Loucy (cell line): ENCODE results near the gene SNUPN.

Experiments
- H2AFZ ChIP-seq: fragments of 200-600 bp; sonication (generic); 2 replicates; pipeline ENCODE4 v1.6.0; 2016; ENCODE audit warnings: antibody characterized with exemption, mild to moderate bottlenecking, low read length, moderate library complexity
- H3F3A ChIP-seq: fragments of 200-600 bp; 2 replicates; pipeline ENCODE4 v1.6.0; 2016; ENCODE audit warnings: antibody characterized with exemption, low read depth, mild to moderate bottlenecking
- H3K27me3 ChIP-seq: fragments of 200-600 bp; sonication (generic); 2 replicates; pipeline ENCODE4 v1.6.1; 2014; ENCODE audit warnings: low read length, mild to moderate bottlenecking; ENCODE audit not compliant: insufficient read depth, poor library complexity, severe bottlenecking
- H3K36me3 ChIP-seq: fragments of 200-600 bp; sonication (generic); 2 replicates; pipeline ENCODE4 v1.6.1; 2016; ENCODE audit warnings: low read length; ENCODE audit not compliant: insufficient read depth
- H3K4me1 ChIP-seq: fragments of 200-600 bp; sonication (generic); 2 replicates; pipeline ENCODE4 v1.5.1; 2014; ENCODE audit warnings: low read length, mild to moderate bottlenecking; ENCODE audit not compliant: insufficient read depth, poor library complexity, severe bottlenecking
- H3K4me2 ChIP-seq: fragments of 200-600 bp; sonication (generic); 2 replicates; pipeline ENCODE4 v1.6.0; 2014; ENCODE audit warnings: antibody characterized with exemption, low read length, low read depth, mild to moderate bottlenecking; ENCODE audit not compliant: poor library complexity, severe bottlenecking
- H3K4me3 ChIP-seq: fragments of 200-600 bp; sonication (generic); 2 replicates; pipeline ENCODE4 v1.5.1; 2014; ENCODE audit warnings: low read length, mild to moderate bottlenecking, mixed read lengths; ENCODE audit not compliant: poor library complexity, severe bottlenecking
- H3K79me2 ChIP-seq: fragments of 200-600 bp; sonication (generic); 2 replicates; pipeline ENCODE4 v1.6.1; 2014; ENCODE audit warnings: low read length; ENCODE audit not compliant: insufficient read depth
- H3K9ac ChIP-seq: fragments of 200-600 bp; sonication (generic); 2 replicates; pipeline ENCODE4 v1.6.0; 2014; ENCODE audit warnings: mild to moderate bottlenecking, low read depth, low read length, moderate library complexity; ENCODE audit not compliant: poor library complexity, severe bottlenecking
- H3K9me2 ChIP-seq: fragments of 200-600 bp; sonication (generic); replicated peaks from 2 replicates; pipeline ENCODE4 v1.6.1; 2016; ENCODE audit warnings: low read depth, low read length, mixed read lengths
- H3K9me3 ChIP-seq: fragments of 200-600 bp; sonication (generic); 2 replicates; pipeline ENCODE4 v1.6.1; 2014; ENCODE audit warnings: mild to moderate bottlenecking, antibody characterized with exemption, low read length, low read depth; ENCODE audit not compliant: insufficient read depth
- H4K20me1 ChIP-seq: fragments of 200-600 bp; sonication (generic); 2 replicates; pipeline ENCODE4 v1.6.0; 2014; ENCODE audit warnings: antibody characterized with exemption, low read length, mild to moderate bottlenecking; ENCODE audit not compliant: insufficient read depth, poor library complexity, severe bottlenecking
- EZH2phosphoT487 ChIP-seq: fragments of 200-600 bp; IDR thresholded peaks from 2 replicates; pipeline ENCODE4 v1.6.1; 2018; ENCODE audit warnings: antibody characterized with exemption, mild to moderate bottlenecking, moderate library complexity, borderline replicate concordance
- TF ChIP-seq, protein P1 (sequence below): fragments of 200-600 bp; sonication (generic); conservative IDR thresholded peaks from 2 replicates; pipeline ENCODE4 v1.5.1; 2014; ENCODE audit warnings: mild to moderate bottlenecking, antibody characterized with exemption, low read length

Gene SNUPN

DNA sequence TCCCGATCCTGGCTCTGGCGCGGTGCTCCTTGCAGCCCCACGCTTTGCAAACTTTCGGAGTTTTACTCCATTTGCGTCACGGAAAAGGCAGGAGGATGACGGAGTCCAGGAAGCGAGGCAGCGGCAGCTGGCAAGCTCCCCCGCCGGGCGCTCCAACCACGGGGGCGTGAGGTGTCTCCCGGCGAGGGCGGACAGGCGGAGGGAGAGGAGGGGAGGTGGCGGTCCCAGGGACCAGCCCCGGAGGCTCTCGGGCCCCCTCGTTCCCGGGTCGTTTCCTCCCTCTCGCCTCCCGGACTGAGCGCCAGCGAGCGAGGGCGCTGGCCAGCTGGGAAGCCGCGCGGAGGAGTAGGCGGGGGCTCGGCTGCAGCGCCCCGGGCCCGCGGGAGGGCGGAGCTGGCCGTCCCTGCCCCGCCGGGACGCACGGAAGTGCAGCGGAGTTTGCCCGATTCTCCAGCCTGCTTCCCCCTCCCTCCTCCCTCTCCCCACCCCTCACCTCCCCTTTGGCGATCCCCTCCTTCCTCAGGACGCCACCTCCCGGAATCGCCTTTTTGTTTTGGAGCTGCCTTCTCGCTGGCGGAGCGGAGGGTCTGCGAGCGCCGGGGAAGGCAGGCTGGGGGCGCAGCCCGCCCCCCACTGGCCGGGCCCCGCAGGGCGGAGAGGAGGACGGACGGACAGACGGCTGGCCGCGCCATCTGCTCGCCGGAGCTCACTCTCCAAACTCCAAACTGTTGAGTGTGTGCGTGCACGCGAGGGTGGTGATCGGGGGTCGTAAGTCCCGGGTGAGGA lies 22.0 kb upstream of the SNUPN start, which contains the start of gene SNX33:
SNX33 (plus strand) TSS at position 543 of the 786 bp plus-strand sequence. CDS start 1,191 bp downstream, outside the sequence.
- peak within 1 kb of the TSS; percentile 91 for H3K4me3 ChIP-seq
- peak within 1 kb of the TSS; percentile 93 for H3K4me2 ChIP-seq
- no peaks in the 10 kb centered on the region for H3K36me3 ChIP-seq
- H3K4me1 ChIP-seq = peaks cover 45% of the 10 kb centered on the region
- H4K20me1 ChIP-seq = no peaks in the 10 kb centered on the region
- peak within 1 kb of the TSS; percentile 81 for H3K9ac ChIP-seq
- no peaks in the 10 kb centered on the region for H3K27me3 ChIP-seq
- H3K79me2 ChIP-seq = peaks cover 8% of the 10 kb centered on the region; the same call in 1 of the 2 replicates
- H3F3A ChIP-seq = peaks cover 3% of the 10 kb centered on the region; the same call in 1 of the 2 replicates
- H3K9me2 ChIP-seq = no peaks in the 10 kb centered on the region
- no peaks in the 10 kb centered on the region for H3K9me3 ChIP-seq
- TF ChIP-seq, protein P1, sequence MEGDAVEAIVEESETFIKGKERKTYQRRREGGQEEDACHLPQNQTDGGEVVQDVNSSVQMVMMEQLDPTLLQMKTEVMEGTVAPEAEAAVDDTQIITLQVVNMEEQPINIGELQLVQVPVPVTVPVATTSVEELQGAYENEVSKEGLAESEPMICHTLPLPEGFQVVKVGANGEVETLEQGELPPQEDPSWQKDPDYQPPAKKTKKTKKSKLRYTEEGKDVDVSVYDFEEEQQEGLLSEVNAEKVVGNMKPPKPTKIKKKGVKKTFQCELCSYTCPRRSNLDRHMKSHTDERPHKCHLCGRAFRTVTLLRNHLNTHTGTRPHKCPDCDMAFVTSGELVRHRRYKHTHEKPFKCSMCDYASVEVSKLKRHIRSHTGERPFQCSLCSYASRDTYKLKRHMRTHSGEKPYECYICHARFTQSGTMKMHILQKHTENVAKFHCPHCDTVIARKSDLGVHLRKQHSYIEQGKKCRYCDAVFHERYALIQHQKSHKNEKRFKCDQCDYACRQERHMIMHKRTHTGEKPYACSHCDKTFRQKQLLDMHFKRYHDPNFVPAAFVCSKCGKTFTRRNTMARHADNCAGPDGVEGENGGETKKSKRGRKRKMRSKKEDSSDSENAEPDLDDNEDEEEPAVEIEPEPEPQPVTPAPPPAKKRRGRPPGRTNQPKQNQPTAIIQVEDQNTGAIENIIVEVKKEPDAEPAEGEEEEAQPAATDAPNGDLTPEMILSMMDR = peak; percentile 70
- TF ChIP-seq EZH2phosphoT487 = no peak
- peak within 1 kb of the TSS; percentile 95 for H2AFZ ChIP-seq

DNA sequence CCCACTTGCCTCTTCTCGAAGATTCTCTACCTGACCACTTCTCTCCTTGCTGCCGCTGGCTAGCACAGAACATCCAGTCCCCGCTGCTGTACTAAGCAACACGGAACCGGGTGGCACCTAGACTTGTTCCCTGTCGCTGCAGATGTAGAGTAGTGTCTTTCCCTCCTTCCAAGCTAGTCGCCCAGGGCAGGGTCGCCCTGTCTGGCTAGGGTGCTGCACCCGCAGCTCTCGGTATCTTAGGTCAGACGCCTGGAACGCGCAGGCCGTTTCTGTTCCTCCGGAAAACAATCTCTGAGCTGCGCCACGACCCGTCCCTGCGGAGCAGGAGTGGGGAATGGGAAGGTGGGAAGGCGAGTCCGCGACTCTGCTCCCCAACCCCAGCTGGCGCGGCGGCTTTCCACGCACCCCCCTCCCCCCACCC lies 21.4 kb upstream of the SNUPN start:
- peaks cover 1% of the 10 kb centered on the region; the same call in 1 of the 2 replicates for H3K79me2 ChIP-seq
- H3K36me3 ChIP-seq = no peaks in the 10 kb centered on the region
- H3F3A ChIP-seq = peaks cover 3% of the 10 kb centered on the region; the same call in 1 of the 2 replicates
- TF ChIP-seq, protein P1 = no peak
- no peak for TF ChIP-seq EZH2phosphoT487
- H3K27me3 ChIP-seq = no peaks in the 10 kb centered on the region
- no peaks in the 10 kb centered on the region for H3K9me2 ChIP-seq
- H3K4me2 ChIP-seq = peak overlapping the region; percentile 93
- peak overlapping the region; percentile 81 for H3K9ac ChIP-seq
- peaks cover 39% of the 10 kb centered on the region for H3K4me1 ChIP-seq
- H4K20me1 ChIP-seq = no peaks in the 10 kb centered on the region
- peak overlapping the region; percentile 91 for H3K4me3 ChIP-seq
- H2AFZ ChIP-seq = peak overlapping the region; percentile 95
- H3K9me3 ChIP-seq = no peaks in the 10 kb centered on the region

DNA sequence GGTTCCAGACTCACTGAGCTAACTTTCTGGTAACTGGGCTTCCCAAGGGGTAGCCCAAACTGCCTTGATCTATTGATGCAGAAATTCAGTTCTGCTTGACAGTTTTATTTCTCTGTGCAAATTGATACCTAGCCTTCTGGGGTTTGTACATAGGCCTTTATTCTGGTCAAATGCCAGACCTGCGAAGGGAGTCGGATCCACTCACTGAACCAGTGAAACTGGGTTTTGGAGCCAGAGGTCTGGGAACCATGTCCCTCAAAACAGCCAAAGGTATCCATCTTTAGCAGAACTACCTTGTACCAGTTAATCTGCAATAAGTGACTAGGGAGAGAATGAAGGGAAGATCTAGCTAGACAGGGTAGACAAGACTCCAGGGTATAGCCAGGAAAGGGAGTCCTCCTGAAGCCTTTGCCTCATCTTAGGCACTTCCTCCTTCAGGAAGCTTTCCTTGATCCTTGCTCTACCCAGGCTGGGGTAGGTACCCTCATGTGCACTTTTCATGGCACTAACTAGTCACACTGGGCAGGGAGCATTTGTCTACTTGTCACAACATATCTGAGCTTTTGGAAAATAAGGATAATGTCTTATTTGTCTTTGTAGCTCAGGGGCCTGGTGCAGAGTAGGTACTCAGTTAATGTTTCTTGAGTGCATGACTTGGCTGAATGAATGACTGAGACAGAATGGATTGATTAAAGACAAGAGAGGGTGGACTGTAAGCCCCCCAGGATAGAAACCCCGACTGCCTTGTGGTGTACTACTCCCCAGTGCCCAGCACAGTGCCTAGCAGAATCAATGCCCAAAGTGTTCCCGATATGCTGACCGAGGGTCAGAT lies 20.8 kb upstream of the SNUPN start:
- H4K20me1 ChIP-seq = no peaks in the 10 kb centered on the region
- peaks cover 3% of the 10 kb centered on the region; the same call in 1 of the 2 replicates for H3F3A ChIP-seq
- no peak for TF ChIP-seq EZH2phosphoT487
- TF ChIP-seq, protein P1 = no peak
- H3K4me2 ChIP-seq = peak overlapping the region; percentile 93
- H3K9ac ChIP-seq = peak overlapping the region; percentile 81
- H3K79me2 ChIP-seq = no peaks in the 10 kb centered on the region
- H3K27me3 ChIP-seq = no peaks in the 10 kb centered on the region
- H3K4me3 ChIP-seq = peak overlapping the region; percentile 91
- peak overlapping the region; percentile 95 for H2AFZ ChIP-seq
- H3K4me1 ChIP-seq = peaks cover 32% of the 10 kb centered on the region
- no peaks in the 10 kb centered on the region for H3K36me3 ChIP-seq
- no peaks in the 10 kb centered on the region for H3K9me2 ChIP-seq
- H3K9me3 ChIP-seq = no peaks in the 10 kb centered on the region
